ENCODE results near the gene PDE3B.
"Not testable (repeated sequence)": the region's sequence is repeated elsewhere in the genome, so short reads cannot be mapped to it uniquely, and the experiment has no call there.

The PDE3B gene

GRCh38 chr11:14678350-14678749 lies 34.7 kb downstream of the PDE3B start:
- no peak for DNase-seq

- no peak for DNase-seq
These were observed 36.1 kb downstream of the PDE3B start for GRCh38 chr11:14679662-14680061.

GRCh38 chr11:14684234-14684915 lies 40.8 kb downstream of the PDE3B start:
- not testable (repeated sequence) for DNase-seq

- DNase-seq, result no peak
These were observed 43.9 kb downstream of the PDE3B start for GRCh38 chr11:14687456-14687855.

GRCh38 chr11:14687943-14688627 lies 44.5 kb downstream of the PDE3B start:
- no peak for DNase-seq

- not testable (repeated sequence) for DNase-seq
These were observed 52.1 kb downstream of the PDE3B start for GRCh38 chr11:14695656-14696055.

- no peak for DNase-seq
These were observed 55.2 kb downstream of the PDE3B start for GRCh38 chr11:14698771-14699170.

- DNase-seq, result no peak
These were observed 57.0 kb downstream of the PDE3B start for GRCh38 chr11:14700593-14700992.

- no peak for DNase-seq
These were observed 59.2 kb downstream of the PDE3B start for GRCh38 chr11:14702760-14703159.

- no peak for DNase-seq
These were observed 60.1 kb downstream of the PDE3B start for GRCh38 chr11:14703731-14704130.

GRCh38 chr11:14705067-14705466 lies 61.5 kb downstream of the PDE3B start:
- no peak for DNase-seq

- DNase-seq, result no peak
These were observed 70.1 kb downstream of the PDE3B start for GRCh38 chr11:14713496-14714244.

- not testable (repeated sequence) for DNase-seq
These were observed 72.1 kb downstream of the PDE3B start for GRCh38 chr11:14715669-14716068.

- no peak for DNase-seq
These were observed 78.9 kb downstream of the PDE3B start for GRCh38 chr11:14722496-14722895.

- DNase-seq, result no peak
These were observed 81.5 kb downstream of the PDE3B start for GRCh38 chr11:14725150-14725549.

GRCh38 chr11:14727215-14727614 lies 83.6 kb downstream of the PDE3B start:
- no peak for DNase-seq

GRCh38 chr11:14727746-14728145 lies 84.1 kb downstream of the PDE3B start:
- no peak for DNase-seq

- not testable (repeated sequence) for DNase-seq
These were observed 96.9 kb downstream of the PDE3B start for GRCh38 chr11:14740539-14740938.

- DNase-seq, result no peak
These were observed 97.6 kb downstream of the PDE3B start for GRCh38 chr11:14741195-14741594.

GRCh38 chr11:14742849-14743559 lies 99.4 kb downstream of the PDE3B start:
- DNase-seq, result no peak

- not testable (repeated sequence) for DNase-seq
These were observed 100.1 kb downstream of the PDE3B start for GRCh38 chr11:14743667-14744066.

GRCh38 chr11:14746857-14747395 lies 103.3 kb downstream of the PDE3B start:
- no peak for DNase-seq

GRCh38 chr11:14748090-14748489 lies 104.5 kb downstream of the PDE3B start:
- no peak for DNase-seq
